ENCODE results near the gene CYB5R3.
A peak's percentile ranks its signal among the peaks of the same experiment; 100 is the strongest.
"Not testable (repeated sequence)": the region's sequence is repeated elsewhere in the genome, so short reads cannot be mapped to it uniquely, and the experiment has no call there.

The CYB5R3 gene

DNA sequence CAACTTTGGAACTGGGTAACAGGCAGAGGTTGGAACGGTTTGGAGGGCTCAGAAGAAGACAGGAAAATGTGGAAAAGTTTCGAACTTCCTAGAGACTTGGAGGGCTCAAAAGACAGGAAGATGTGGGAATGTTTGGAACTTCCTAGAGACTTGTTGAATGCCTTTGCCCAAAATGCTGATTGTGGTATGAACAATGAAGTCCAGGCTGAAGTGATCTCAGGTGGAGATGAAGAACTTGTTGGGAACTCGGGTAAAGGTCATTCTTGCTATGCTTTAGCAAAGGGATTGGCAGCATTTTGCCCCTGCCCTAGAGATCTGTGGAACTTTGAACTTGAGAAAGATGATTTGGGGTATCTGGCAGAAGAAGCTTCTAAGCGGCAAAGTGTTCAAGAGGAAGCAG, 28.7 kb upstream of the CYB5R3 start:
- not testable (repeated sequence) for DNase-seq

DNA sequence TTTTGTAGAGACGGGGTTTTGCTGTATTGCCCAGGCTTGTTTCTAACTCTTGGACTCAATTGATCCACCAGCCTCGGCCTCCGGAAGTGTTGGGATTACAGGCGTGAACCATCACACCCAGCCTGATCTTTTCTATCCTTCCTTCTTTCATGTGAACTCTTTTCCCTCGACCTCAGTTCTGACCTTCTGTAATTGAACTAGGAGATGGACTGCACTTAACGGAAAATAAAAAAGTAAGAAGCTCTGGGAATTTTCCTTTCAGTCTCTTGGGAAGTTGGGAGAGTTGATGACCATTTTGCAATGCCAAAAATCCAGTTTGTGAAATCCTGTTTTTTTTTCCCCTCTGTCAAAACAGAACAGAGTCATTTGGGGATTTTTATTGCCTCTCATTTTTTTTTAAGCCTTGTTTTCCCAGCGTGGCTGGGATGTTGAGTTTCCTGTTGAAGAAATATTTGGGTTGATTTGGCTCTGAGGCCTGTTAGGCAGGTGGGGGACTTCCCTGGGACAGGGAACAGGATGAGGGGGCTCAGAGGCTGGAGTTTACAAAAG, 26.9 kb upstream of the CYB5R3 start:
- no peak for DNase-seq

DNA sequence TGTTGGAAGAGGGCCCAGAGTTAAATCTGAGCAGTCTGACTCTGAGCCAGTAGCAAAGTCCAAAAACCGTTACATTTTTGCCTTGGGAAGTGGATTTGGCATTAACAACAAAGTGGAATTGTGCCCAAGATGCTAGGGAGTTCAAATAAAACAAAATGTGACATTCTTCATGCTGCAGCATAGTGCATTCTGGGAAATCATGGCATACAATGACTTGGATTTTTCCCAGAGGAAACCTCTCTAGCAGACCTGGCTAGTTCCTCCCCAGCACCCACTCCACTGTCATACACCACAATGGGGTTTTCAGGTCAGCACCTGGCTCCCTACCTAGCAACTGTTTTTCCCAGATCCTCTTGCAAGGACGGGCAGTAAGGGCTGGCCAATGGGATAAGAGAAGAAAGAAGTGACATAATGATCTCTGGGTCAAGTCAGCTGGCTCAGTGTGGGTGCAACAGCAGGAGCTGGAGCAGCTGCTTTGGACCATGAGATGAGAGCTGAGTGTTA, 24.8 kb upstream of the CYB5R3 start:
- DNase-seq, result peak; percentile 60

DNA sequence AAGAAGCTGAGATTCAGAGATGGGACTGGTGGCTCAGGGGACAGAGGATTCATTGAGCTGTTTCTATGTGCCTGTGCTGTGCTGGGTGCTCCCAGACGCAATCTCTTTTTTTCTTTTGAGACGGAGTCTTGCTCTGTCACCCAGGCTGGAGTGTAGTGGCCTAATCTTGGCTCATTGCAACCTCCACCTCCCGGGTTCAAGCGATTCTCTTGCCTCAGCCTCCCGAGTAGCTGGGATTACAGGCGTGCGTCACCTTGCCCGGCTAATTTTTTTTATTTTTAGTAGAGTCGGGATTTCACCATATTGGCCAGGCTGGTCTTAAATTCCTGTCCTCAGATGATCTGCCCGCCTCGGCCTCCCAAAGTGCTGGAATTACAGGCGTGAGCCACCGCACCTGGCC, 23.9 kb upstream of the CYB5R3 start:
- not testable (repeated sequence) for DNase-seq

DNA sequence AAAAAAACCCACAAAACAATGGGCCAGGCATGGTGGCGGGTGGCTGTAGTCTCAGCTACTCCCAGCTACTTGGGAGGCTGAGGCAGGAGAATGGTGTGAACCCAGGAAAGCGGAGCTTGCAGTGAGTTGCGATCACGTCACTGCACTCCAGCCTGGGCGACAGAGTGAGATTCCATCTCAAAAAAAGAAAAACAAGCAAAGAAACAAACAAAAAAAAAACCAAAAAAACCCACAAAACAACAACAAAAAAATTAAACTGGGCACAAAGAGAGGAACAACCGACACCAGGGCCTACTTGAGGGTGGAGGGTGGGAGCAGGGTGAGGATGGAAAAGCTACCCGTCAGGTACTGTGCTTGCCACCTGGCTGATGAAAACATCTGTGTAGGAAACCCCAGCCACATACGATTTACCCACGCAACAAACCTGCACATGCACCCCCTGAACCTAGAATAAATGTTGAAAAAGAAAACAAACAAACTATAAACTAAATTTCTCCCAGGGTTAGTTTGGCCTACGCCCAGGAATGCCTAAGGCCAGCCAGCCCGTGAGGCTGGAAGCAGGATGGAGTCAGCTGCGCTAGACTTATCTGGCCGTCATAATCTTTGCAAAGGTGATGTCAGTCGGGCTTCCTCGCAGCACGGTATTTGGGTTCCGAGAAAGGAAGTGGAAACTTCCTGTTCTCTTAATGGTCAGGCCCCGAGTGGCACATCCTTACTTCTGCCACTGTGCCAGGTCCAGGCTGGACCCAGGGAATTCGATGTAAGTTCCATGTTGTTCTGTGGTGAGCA, 21.9 kb upstream of the CYB5R3 start:
- no peak for DNase-seq

DNA sequence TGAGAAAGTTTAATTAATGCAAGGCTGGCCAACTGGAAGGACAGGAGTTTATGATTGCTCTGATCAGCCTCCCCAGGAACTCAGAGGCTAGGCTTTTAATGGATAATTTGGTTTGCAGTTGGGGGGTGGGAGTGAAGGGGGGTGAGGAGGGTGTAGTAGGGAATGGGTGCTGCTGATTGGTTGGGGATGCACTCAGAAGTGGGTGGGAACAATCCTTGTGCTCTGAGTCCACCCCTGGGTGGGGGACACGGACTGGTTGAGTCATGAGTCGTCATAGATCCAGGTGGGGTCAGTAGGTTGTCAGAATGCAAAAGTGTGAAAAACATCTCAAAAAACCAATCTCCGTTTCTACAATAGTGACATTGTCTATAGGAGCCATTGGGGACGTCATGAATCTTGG, 20.9 kb upstream of the CYB5R3 start:
- DNase-seq, result no peak

DNA sequence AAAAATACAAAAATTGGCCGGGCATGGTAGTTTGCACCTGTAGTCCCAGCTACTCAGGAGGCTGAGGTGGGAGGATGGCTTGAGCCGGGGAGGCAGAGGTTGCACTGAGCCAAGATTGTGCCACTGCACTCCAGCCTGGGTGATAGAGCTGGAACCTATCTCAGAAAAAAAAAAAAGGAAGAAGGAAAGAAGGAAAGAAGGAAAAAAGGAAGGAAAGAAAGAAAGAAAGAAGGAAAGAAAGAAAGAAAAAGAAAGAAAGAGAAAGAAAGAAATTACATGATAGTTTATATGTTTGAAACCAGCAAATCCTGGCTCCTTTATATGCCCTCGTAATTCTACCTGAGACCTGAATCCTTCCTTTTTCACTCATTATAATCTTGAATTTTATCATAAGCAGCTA, 17.2 kb upstream of the CYB5R3 start:
- not testable (repeated sequence) for DNase-seq

DNA sequence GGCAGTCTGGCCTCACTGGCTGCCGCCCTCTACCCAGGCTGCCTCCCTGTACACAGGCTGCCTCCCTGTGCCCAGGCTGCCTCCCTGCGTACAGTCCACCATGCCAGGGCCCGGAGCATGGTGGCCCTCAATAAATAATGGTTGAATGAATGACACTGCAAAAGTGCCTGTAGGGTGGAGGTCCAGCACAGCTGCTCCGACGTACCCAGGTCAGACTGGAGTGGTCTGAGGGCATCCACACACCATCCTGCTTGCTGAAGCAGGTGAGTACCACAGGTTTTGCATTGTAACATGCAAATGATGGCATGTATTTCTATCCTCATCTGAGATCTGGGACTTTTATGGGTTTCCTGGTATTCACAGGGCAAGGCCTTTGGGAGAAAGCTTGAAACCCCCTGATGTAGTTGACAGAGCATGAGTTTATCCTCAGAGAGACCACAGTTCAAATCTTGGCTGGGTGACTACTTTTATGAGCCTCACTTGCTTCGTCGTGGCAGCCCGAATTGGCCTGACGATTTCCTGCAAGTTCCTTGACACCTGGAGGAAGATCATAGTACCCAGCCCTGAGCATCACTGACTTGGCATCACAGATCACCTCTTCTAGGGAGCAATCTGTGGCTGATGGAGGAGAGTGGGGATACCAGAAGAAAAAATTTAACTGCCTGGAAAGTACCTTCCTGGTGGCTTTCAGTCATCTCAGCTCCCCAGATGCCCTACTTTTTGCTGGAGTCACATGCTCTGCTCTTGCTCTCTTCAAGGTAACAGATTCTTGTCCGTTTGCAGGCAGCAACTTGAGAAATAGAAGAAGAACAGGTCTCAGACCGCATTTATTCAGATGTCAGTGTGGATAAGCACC, 16.0 kb upstream of the CYB5R3 start:
- no peak for DNase-seq

DNA sequence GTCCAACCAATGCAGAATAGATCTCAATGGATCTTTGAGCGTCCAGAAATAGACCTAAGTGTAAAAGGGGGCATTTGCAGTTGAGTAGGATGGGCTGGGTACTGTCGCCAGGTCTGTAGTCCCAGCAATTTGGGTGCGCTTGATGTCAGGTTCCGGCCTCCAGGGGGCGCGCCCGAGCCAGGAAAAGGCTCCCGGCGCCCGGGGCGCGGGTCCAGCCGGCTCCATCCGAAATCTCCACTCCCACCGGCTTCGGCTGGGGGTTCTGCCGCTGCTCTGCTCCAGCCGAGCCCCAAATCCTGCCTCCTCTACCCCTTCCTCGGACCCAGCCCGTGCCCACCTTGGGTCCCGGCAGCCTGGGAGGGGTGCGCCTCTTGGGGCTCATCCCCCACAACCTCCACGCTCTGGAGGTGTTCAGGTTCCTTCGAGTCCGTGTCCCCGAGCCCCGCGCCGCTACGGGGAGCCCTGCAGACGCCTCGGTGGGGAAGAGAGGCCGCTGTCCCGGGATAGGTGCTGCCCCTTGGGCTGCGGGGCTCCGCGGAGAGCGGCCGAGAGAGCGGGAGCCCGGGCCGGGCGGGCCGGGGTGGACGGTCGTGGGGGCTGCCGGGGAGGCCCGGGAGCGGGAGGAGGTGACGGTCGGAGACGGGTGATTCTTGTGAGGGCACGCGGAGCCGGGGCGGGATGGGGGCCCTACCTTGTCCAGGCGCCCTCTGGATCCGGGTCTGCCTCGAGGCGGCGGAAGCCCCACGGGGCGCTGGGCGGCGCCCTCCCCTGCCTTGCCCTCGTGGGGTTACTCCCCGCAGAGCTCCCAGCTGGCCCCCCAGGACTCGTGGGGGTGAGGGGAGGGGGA, 13.0 kb upstream of the CYB5R3 start:
- peak; percentile 51 for DNase-seq

DNA sequence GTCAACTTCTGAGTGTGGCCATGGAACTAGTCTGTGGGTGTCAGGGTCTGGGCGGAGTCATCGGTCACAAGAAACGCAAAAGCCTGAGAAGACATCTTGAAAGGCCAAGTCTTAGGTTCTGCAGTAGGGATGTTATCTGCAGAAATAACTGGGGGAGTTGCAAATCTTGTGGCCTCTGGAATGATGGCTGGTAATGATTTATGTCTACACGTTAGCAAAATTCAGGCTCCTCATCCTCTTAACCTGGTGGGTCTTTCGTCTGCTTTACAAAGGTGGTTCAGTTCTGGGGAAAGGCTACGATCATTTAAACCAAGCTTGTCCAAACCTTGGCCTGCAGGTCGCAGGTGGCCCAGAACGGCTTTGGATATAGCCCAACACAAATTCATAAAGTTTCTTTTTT, 7.4 kb upstream of the CYB5R3 start:
- DNase-seq, result no peak

DNA sequence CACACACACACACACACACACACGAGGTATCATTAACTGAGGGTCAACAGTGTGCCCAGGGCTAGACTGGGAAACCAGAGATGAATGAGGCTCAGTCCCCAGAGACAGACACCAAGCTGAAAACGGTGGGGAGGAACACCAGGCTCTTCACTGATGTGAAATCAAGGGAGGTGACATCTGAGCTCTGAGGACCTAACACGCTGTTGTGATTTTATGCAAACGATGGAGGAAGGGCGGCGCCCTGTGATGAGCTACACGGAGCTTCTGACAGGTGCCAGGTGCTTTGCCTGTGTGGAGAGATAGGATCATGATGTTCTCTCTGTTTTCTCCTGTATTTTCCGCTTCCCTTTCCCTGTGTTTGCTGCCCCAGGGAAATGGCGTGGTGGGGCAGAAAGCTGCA, 6.5 kb upstream of the CYB5R3 start:
- peak; percentile 97 for DNase-seq

DNA sequence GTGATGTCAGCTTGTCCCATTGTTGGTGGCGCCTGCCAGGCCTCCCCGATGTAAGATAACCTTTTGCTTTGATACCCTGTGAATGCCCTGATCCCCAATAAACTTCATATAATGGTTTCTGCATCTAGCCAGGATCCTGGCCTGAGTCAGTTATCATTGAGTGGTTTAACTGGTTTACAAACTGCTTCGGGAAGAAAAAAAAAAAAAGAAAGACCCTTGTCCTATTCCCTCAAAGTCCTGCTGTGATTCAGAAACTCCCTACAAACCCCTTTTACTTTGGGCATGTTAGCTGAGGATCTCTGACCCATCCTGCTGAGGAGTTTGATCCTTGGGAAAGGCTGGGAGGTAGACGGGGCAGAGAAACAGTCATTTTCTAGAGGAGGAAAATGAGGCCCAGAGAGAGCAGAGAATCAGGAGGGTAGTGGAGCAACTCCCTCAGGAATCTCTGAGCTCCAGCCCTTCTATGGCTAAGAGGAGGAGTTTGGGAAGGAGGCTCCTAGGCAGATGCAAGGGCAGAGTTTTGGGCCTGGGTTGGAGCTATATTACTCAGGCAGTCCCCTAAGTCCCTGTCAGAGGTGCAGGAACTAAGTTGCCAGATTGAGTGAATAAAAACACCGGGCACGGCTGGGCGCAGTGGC, 5.4 kb upstream of the CYB5R3 start:
- no peak for DNase-seq

DNA sequence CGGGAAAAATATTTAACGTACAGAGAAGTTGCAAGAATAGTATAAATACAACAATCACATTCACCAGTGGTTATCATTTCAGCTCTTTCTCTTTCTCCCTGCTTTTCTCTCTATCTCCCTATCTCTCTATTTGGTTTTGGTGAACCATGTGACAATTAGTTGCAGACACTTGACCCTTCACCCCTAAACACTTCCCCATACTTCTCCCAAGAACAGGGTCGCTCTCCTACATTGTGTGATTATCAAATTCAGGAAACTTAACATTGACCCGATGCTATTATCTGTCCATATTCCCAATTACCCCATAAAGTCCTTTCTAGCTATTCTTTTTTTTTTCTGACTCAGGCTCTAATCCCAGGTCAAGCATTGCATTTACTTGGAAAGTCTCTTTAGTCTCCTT, 4.8 kb upstream of the CYB5R3 start:
- DNase-seq, result no peak

DNA sequence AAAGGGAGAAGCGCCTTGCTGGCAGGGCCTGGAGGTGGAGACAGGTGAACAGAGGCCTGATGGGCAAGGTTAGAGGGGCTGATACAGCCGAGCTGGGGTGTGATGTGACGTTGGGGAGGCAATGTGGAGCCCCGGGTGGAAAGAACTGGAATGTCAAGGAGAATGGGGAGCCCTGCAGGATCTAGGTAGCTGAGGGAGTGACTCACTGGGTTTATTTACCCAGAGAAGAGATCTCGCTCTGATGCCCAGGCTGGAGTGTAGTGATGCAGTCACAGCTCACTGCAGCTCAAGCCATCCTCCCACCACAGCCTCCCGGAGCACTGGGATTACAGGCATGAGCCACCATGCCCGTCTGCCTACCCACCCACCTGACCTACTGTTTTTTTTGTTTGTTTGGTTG, 1.9 kb upstream of the CYB5R3 start:
- DNase-seq, result no peak

DNA sequence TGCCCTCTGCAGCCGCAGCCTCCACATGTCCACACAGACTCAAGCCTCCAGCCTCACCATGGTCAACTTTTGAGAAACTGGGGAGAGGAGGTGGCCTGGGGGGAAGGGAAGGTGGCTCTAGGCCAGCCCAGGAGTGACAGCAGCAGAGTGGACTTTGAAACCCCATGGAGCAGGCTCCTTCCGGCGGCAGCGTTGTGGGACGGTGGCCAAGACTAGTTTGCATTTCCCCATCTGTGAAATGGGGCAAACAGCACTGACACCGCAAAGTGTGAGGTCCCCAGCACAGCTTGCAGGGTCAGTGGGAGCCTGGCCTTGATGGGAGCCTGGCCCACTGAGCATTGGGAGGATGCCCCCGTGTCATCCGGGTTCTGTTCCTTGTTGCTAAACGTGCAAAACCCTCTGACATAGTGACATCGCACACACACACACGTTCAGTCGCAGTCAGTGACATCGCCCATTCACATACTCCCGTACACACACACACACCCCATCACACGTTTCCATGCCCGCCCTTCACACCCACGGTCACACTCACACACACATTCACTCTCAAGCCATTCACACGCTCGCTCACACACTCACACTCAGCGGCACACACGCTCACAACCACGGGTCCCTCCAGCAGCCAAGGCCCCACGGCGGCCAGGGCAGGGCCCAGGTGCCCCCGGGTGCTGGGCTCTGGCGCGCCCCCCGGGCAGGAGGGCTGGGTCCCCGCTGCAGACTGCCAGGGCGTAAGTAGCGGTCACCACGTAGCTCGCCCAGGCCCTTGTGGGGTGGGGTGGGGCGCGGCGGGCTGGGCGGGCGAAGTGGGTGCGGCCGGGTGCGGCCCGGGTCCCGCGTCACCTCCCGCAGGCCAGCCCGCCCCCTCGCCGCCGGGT, 585 bp downstream of the CYB5R3 start:
- DNase-seq, result no peak

DNA sequence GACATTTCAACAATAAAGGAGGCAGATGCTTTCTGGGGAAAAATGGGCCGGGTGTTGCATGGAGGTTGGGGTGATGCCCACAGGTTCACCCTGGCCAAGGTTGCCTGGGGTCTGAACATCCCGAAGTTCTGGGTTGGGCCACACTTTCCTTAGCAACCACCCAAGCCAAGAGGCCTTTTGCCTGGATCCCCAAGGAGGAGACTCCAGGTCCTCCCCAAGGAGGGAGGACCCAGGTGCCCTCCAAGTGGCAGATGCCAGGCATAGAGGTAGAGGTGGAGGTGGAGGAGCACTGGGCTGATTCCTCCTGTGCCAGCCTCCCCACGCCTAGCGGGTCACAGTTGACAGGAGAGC, 1.2 kb downstream of the CYB5R3 start:
- DNase-seq, result no peak

DNA sequence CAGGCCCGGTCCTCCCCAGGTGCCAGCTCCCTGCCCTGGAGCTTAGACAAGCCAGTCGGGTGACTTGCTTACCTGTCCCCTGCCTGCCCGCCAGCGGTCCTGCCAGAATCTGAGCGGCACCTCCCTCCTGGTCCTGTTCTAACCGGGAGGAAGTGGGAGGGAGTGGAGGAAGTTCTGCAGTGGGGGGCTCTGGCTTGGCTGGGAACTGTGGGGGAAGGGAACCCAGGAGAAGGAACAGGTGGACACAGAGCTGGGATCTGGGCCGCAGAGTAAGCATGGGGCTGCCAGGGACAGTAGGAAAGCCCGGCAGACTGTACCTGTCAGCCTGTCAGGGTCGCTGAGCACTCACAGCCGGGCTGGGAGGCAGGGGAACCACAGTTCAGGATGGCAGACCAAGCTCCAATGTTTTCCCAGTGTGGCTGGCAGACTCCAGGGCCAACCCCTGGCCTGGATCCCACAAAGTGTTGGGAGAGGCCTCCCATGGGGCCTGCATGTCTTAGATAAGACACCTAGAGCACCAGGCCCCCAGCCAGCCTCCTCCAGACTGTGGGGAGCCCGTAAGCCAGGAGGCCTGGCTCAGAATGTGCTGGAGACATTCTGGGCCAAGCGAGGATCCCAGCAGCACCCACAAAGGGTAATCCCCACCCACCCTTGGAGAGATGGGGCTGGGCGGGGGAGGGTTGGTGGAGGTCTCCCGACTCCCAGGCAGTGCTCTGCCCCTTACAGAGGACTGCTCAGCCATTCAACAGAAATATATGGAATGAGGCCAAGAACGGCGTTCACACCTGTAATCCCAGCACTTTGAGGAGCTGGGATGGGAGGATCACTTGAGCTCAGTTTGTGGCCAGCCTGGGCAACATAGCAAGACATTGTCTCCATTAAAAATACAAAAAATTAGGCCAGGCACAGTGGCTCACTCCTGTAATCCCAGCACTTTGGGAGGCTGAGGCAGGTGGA, 2.3 kb downstream of the CYB5R3 start:
- no peak for DNase-seq

DNA sequence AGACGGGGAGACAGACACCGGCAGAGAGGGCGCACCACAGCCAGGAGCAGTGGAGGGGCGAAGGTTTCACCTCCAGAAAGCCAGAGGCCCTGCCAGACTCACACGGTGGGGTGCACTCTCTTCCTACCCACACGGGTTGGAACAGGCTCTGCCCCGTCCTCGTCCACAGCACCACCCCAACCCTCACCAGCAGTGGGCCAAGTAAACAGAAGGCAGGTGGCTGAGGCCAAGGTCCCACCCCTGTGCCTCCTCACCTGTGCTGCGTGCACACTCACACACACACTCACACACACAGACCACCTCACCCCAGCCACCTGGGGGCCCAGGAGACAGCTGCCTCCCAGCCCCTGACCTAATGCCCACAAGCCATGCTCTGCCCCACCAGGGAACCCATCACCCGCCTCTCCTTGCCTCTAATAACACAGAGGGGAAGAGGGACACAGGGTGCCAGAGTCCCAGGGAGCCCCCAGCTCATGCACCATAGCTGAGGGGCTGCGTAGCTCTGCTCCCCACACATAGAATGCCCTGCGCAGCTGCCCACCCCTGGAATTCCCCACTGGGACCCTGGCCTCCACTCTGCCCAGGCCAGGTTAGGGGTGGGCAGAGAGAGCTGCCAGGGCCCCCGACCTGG, 3.1 kb downstream of the CYB5R3 start:
- DNase-seq, result no peak

DNA sequence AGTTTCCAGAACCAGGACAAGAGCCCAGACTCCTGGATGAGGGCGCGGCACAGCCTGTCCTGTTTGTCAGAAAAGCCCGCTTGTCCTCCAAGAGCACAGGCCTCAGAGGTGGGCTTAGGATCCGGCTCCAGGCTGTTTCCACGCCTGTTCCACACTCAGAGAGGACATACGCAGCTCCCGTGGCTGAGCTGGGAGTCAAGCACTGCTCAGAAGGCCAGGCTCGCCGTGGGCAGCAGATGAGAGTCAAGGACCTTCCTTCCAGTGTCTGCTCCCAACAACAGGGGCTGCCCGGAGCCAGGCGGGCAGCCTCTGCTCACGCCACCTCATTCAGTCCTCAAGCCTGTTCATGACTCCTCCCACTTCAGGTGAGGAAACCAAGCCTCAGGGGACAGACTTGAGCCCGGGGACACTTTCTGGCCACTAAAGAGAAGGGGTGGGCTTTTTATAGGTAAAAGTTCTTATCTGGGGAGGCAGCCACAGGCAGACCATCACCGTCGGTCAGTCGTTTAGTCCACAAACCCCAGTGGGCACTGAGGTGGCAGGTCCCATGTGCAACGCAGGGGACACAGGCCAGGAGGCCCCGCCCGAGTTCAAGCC, 3.8 kb downstream of the CYB5R3 start:
- DNase-seq, result no peak
